ENCODE data around the gene VTA1.
A peak's percentile ranks its signal among the peaks of the same experiment; 100 is the strongest.
"Not testable (repeated sequence)": the region's sequence is repeated elsewhere in the genome, so short reads cannot be mapped to it uniquely, and the experiment has no call there.

VTA1 gene

GRCh38 chr6:142172758-142173157 is 25.7 kb downstream of the VTA1 start:
- DNase-seq = no peak

DNA sequence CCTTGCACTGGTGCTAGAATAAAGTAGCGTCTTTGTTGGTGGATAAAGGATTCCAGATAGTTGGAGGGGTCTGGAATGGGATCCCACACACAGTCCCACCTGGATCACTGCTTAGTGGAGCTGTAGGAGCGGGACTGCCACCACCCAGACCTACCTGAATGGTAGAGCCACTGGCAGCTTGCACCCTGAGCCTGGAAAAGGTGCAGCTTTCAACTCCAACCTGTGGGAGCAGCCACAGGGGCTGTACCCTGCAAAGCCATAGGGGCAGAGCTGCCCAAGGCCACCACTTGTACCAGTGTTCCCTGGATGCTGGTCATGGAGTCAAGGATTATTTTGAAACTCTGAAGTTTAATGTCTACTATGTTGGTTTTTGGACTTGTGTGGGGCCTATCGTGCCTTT is 26.9 kb downstream of the VTA1 start:
- no peak for DNase-seq

DNA sequence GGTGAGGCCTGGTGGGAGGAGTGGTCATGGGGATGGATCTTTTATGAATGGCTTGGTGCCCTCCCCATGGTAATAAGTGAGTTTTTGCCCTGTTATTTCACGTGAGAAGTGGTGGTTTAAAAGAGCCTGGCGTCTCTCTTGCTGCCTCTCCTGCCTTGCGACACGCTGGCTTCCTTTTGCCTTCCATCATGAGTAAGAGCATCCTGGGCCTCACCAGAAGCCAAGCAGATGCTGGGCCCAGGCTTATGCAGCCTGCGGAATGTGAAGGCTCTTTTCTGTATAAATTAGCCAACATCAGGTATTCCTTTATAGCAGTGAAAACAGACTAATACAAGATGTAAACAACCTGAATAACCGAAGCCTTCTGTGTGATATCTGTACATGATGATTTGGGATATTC is 27.6 kb downstream of the VTA1 start:
- no peak for DNase-seq

GRCh38 chr6:142178129-142178528 is 31.1 kb downstream of the VTA1 start:
- no peak for DNase-seq

- DNase-seq = no peak
Observed at GRCh38 chr6:142182004-142182403, 34.9 kb downstream of the VTA1 start.

- no peak for DNase-seq
Observed at GRCh38 chr6:142183351-142183750, 36.3 kb downstream of the VTA1 start.

DNA sequence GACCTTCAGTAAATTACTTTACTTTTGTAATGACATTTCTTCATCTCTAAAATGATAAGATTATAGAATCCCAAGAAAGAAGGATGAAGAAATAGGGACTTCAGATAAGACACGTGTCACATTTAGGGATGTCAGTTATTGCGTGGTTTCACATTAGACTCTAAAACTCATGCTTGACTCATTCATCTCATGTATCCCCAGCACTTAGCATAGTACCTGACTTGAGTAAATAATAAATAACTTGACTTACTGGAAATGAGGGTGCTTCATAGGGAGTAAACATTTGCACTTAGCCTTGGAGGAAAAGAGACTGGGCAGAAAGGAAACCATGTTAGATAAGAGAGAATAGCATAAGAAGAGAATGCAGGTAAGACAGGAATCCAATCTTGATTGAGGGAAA is 37.2 kb downstream of the VTA1 start:
- DNase-seq = no peak

DNA sequence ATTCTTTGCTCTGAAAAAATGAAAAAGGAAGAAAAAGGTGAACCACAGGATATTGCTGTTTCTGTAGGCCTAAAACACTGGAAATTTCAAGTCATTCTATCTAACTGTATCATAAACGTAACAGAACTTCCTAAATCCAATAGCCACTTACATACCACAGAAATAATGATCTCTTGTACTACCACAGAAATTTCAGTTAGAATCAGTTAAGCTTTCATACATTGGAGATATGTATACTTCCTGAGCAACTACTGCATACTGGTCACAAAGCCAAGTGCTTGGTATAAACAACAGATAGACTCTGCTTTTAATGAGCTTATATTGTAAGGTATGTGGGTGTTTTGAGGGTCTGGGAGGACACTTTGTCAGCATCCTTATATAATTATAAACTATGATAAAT is 38.6 kb downstream of the VTA1 start:
- DNase-seq = no peak

DNA sequence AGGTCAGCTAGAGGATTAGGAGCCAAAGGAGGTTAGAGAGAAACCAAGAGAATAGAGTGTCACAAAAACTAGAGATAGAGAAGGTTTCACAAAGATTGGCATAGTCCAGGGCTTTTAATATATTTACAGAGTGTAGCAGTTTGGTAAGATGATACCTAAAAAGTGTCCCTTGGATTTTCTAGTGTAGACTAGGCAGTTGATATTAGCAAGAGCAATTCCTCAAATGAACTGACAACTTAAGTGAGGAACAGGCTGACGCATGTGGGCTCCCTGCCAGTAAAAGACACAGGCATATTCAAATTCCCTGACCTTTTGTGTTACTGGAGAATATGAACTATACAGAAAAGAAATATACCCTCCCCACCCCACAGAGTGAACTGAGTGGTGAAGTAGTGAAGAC is 40.1 kb downstream of the VTA1 start:
- DNase-seq = no peak

DNA sequence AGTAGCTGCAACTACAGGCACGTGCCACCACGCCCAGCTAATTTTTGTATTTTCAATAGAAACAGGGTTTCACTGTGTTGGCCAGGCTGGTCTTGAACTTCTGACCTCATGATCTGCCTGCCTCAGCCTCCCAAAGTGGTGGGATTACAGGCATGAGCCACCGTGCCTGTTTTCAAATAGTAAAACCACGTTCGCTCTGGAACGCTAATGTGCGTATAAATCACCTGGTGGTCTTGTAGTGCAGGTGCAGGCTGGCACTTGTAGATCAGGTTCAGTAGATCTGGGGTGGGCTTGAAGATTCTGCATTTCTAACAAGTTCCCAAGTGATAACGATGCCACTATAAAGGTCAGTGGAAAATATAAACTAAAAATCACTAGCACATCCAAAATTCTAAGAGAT is 41.3 kb downstream of the VTA1 start:
- DNase-seq = not testable (repeated sequence)

DNA sequence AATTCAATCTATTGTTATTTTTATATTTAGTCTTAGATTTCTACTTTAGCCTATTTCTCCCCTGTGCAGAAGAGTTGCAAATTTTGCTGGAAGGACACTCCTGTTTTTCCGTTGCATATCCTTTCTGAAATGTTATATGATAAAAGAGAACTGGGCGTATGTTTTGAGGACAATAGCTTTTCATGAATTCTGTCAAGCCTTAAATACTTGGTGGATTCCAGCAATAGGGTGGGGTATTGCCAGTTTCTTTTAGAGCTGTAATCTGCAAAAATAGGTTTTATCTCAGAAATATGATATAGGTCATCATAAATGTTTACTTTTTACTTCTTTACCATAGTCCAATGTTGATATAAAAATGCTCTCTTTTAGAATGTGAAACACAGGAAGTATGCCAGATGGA is 42.0 kb downstream of the VTA1 start:
- DNase-seq = no peak

DNA sequence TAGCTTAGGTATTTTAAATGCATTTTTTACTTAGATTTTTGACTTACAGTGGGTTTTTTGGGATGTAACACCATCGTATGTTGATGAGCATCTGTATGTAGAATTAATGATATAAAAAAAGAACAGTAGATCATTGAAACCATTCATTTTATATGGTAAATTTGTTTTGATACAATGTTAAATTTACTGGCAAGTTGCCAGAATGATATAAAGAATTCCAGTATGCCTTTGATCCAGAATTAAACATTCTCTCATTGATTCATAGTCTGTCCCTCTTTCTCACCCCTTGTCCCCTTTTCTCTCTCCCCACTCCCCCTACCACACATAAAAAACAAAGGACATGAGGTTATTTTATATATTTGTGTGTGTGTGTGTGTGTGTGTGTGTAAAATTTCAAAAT is 45.3 kb downstream of the VTA1 start:
- no peak for DNase-seq

DNA sequence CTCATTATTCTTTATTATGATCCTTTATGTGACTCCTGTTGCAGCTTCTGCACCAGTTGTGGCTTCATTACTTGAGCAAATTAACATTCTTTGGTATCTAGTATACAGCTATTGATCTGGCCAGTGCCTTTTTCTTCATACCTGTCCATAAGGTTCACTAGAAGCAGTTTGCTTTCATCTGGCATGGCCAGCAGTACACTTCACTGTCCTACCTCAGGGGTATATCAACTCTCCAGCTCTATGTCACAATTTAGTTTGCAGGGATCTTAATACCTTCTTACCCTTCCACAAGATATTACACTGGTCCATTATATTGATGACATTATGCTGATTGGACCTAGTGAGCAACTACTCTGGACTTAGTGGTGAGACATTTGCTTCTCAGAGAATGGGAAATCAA is 46.6 kb downstream of the VTA1 start:
- no peak for DNase-seq

- DNase-seq = no peak
Observed at GRCh38 chr6:142195862-142196541, 48.9 kb downstream of the VTA1 start.

- DNase-seq = no peak
Observed at GRCh38 chr6:142200846-142201628, 54.0 kb downstream of the VTA1 start.

DNA sequence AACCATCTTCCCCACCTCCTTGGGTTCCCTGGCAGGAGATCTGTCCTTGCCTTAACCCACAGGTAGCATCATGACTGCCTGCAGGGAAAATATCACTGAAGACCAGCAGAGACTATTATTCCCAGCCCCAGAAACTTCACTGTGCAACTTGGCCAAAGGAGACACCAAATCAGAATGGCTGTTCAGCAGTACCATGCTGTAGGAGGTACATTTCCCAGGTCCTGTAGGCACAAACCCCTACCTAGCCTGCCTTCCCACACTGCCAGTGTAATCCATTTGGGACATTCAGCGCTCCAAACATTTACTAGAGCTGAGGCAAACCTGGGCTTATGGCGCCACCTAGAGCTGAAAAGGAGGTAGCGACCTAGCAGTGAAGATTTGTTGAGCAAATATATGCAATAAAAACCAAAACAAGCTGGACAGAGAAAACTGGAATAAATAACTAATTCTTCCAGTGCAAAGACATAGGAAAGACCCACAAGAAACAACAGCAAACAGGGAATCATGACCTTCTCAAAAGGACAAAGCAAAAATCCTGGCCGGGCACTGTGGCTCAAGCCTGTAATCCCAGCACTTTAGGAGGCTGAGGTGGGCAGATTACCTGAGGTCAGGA is 60.3 kb downstream of the VTA1 start:
- peak; percentile 33 for DNase-seq

- no peak for DNase-seq
Observed at GRCh38 chr6:142210606-142211005, 63.5 kb downstream of the VTA1 start.

DNA sequence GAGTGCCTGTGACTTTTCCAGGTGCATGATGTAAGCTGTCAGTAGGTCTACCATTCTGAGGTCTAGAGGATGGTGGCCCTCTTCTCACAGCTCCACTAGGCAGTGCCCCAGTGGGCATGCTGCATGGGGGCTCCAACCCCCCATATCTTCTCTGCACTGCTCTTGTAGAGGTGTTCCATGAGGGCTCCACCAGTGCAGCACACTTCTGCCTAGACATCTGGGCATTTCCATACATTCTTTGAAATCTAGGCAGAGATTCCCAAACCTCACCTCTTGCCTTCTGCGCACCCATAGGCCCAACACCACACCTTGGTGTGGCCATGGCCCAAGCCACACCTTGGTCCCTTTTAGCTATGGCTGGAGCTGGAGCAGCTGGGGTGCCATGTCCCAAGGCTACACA is 66.3 kb downstream of the VTA1 start:
- no peak for DNase-seq

GRCh38 chr6:142218446-142218845 is 71.4 kb downstream of the VTA1 start:
- no peak for DNase-seq

GRCh38 chr6:142222022-142222421 is 75.0 kb downstream of the VTA1 start:
- DNase-seq = no peak

DNA sequence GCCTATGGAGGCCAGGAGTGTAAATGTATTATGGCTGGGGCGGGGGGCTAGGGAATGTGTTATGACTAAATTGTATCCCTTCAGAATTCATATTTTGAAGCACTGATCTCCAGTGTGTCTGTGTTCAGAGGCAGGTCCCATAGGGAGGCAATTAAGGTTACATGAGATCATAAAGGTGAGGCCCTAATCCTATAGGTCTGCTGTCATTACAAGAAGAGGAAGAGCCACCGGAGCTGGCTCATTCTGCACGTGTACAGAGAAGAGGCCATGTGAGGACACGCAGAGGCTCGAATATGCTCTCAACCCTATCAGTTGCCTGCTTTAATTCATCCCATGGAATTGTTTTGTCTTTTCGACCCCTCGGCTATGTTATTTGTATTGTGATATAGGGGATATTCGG is 76.9 kb downstream of the VTA1 start:
- no peak for DNase-seq

- no peak for DNase-seq
Observed at GRCh38 chr6:142225115-142225514, 78.1 kb downstream of the VTA1 start.

DNA sequence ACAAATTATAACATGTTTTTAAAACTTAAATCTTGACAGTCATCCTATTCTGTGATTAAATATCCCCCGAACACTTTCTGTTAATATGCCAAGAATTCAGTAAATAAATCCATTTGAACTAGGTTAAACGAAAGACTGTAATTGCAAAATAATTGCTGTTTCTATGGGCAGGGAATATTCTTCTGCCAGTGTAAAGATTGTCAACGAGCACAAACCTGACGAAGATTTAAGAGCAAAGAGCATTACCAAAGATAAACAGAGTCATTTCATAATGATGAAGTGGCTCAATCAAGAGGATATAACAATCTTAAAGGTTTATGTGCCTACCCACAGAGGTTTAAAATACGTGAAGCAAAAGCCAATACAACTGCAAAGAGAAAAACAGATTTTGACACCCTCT is 78.5 kb downstream of the VTA1 start:
- no peak for DNase-seq

GRCh38 chr6:142226731-142227130 is 79.7 kb downstream of the VTA1 start:
- DNase-seq = no peak
